ENCODE measurements around the gene ANKS1A.

- no peak for TF ChIP-seq JUNB (IDR thresholded peaks at IDR 0.05; ENCODE audit: unreplicated experiment)
- no peak for TF ChIP-seq CTCF (conservative IDR thresholded peaks at IDR 0.05; ENCODE audit: low read depth in 2 of 2)
- no peak for TF ChIP-seq EZH2phosphoT487 (IDR thresholded peaks at IDR 0.05; ENCODE audit: unreplicated experiment)
- no peak for TF ChIP-seq EZH2 (IDR thresholded peaks at IDR 0.05; ENCODE audit: low read depth, unreplicated experiment)
- no peak for TF ChIP-seq POLR2AphosphoS5 (IDR thresholded peaks at IDR 0.05; ENCODE audit: low read depth)
- TF ChIP-seq REST (IDR thresholded peaks at IDR 0.05; ENCODE audit: unreplicated experiment): no peak
- TF ChIP-seq CREB1 (CRISPR knock-in tag; IDR thresholded peaks at IDR 0.05; ENCODE audit: low read depth): no peak
- TF ChIP-seq ZNF114 (CRISPR knock-in tag; IDR thresholded peaks at IDR 0.05): no peak
- TF ChIP-seq NANOG (IDR thresholded peaks at IDR 0.05; ENCODE audit: borderline replicate concordance): no peak
- TF ChIP-seq STAT1 (IDR thresholded peaks at IDR 0.05; ENCODE audit: unreplicated experiment): no peak
- no peak for TF ChIP-seq ZNF331 (CRISPR knock-in tag; IDR thresholded peaks at IDR 0.05; ENCODE audit: low read depth)
- no peak for TF ChIP-seq ETS1 (IDR thresholded peaks at IDR 0.05)
These were observed 72.0 kb downstream of the ANKS1A start for GRCh38 chr6:34961082-34961481.

Data from GM23338 (cell line).